ENCODE data around the gene ZNF766.

DNA sequence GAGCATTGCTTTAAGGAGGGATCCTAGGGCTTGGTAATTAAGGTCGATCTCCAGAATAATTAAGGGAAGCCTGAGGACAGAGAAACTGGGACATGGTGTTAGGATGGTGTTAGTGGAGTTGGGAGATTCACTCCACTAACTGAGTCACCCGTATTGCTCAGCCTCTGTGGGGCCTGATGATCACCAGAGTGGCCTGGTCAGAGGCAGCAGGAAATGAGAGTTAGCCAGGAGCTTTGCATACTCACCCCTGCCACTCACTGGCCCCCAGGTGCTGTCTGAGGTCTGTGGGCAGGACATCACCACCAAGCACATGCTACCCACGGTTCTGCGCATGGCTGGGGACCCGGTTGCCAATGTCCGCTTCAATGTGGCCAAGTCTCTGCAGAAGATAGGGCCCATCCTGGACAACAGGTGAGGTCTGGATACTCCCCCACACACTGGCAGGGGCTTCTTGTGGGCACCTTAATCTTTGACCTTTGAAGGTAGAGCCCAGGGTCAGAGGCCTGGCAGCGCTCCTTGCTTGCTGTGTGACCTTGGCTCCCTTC lies 47.5 kb upstream of the ZNF766 start:
- TF ChIP-seq, protein P1, sequence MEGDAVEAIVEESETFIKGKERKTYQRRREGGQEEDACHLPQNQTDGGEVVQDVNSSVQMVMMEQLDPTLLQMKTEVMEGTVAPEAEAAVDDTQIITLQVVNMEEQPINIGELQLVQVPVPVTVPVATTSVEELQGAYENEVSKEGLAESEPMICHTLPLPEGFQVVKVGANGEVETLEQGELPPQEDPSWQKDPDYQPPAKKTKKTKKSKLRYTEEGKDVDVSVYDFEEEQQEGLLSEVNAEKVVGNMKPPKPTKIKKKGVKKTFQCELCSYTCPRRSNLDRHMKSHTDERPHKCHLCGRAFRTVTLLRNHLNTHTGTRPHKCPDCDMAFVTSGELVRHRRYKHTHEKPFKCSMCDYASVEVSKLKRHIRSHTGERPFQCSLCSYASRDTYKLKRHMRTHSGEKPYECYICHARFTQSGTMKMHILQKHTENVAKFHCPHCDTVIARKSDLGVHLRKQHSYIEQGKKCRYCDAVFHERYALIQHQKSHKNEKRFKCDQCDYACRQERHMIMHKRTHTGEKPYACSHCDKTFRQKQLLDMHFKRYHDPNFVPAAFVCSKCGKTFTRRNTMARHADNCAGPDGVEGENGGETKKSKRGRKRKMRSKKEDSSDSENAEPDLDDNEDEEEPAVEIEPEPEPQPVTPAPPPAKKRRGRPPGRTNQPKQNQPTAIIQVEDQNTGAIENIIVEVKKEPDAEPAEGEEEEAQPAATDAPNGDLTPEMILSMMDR (conservative IDR thresholded peaks at IDR 0.05; ENCODE audit: low read depth, low read length), result no peak
- TF ChIP-seq EZH2 (IDR thresholded peaks at IDR 0.05; ENCODE audit: borderline replicate concordance, low read depth, low read length, poor library complexity, severe bottlenecking), result no peak
